Rectal smooth muscle tissue (tissue), 1 donor: ENCODE data around the gene KCND1.

Experiments used
- H3K27ac ChIP-seq: one replicate; pipeline ENCODE4 v1.7.0; 2013; ENCODE audit warnings: low read depth, low read length, inconsistent platforms
- H3K27me3 ChIP-seq: one replicate; pipeline ENCODE4 v1.7.0; 2013; ENCODE audit warnings: low read length; ENCODE audit not compliant: control insufficient read depth, insufficient read depth
- H3K36me3 ChIP-seq: one replicate; pipeline ENCODE4 v1.7.0; 2013; ENCODE audit warnings: low read length; ENCODE audit not compliant: control insufficient read depth, insufficient read depth
- H3K4me1 ChIP-seq: one replicate; pipeline ENCODE4 v1.7.0; 2013; ENCODE audit warnings: low read length; ENCODE audit not compliant: control insufficient read depth, insufficient read depth
- H3K4me3 ChIP-seq: one replicate; pipeline ENCODE4 v1.7.0; 2013; ENCODE audit warnings: low read length
- H3K9ac ChIP-seq: one replicate; pipeline ENCODE4 v1.7.0; 2013; ENCODE audit warnings: low read length

KCND1 gene

GRCh38 chrX:48913605-48914366 lies 57.9 kb downstream of the KCND1 start:
- H3K4me3 ChIP-seq, result no peak overlapping the region
- H3K36me3 ChIP-seq, result peaks cover 4% of the 10 kb centered on the region
- no peaks in the 10 kb centered on the region for H3K27me3 ChIP-seq
- H3K9ac ChIP-seq, result no peak overlapping the region
- H3K4me1 ChIP-seq, result no peaks in the 10 kb centered on the region
- no peak overlapping the region for H3K27ac ChIP-seq

GRCh38 chrX:48911412-48912182 lies 60.0 kb downstream of the KCND1 start, which contains the start of gene SLC35A2:
SLC35A2 (minus strand) TSS chrX:48911646; CDS start chrX:48911636, 10 bp downstream.
- peak within 1 kb of the TSS; percentile 56 for H3K9ac ChIP-seq
- H3K27ac ChIP-seq, result peak within 1 kb of the TSS; percentile 48

More at GRCh38 chrX:48911412-48912182, 60.0 kb downstream of the KCND1 start, which contains the start of gene SLC35A2:
- H3K4me1 ChIP-seq, result no peaks in the 10 kb centered on the region
- peaks cover 4% of the 10 kb centered on the region for H3K36me3 ChIP-seq
- H3K4me3 ChIP-seq, result peak within 1 kb of the TSS; percentile 86
- no peaks in the 10 kb centered on the region for H3K27me3 ChIP-seq
